ENCODE data around the gene MOB4. TPM values are rescaled to one million over a fixed set of nuclear protein-coding genes. Genes with fewer than 3 reads are reported as not detected.

The MOB4 gene
- total RNA-seq, 1 experiment from 2014 or later = 28.3 TPM

DNA sequence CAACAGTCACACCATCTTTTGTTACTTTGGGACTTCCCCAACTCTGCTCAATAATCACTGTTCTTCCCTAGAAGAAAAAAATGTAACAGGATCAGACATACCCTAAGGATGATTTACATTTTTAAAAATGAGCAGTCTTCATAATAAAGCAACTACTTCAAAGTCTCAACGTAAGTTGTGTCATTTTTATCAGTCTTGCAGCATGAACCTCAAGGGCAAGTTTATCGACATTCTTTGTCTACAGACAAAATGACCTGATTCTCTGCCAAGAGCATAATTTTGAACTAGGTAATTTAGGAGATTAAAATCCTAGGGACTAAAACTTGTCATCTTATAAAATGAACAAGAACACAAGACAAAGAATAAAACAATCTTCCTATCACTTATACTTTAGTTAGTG is 18.5 kb upstream of the MOB4 start:
- Mint-ChIP-seq H3K4me3 (ENCODE audit: low read depth, unreplicated experiment) (peak overlapping the region; percentile 84), H3K36me3 (ENCODE audit: insufficient read depth, unreplicated experiment) (peaks cover 97% of the 10 kb centered on the region), H3K4me1 (ENCODE audit: low read depth, unreplicated experiment) (peaks cover 13% of the 10 kb centered on the region), H3K27ac (ENCODE audit: unreplicated experiment) (peak overlapping the region; percentile 95), H3K9me3 (ENCODE audit: low read depth, unreplicated experiment) (no peaks in the 10 kb centered on the region), H3K27me3 (ENCODE audit: unreplicated experiment) (no peaks in the 10 kb centered on the region)
- no peak for DNase-seq
- CTCF ChIA-PET = no interaction called here
- intact Hi-C loops (cut with micrococcal nuclease; ENCODE audit: unreplicated experiment) = loop anchor here (5.0 kb wide), 1 partner anchor 210 kb away; the partner anchor contains the start of gene MARS2
- no peak for TF ChIP-seq CTCF (IDR thresholded peaks at IDR 0.05; ENCODE audit: unreplicated experiment)
- BruUV-seq (replicated peaks) = no TSS peak

DNA sequence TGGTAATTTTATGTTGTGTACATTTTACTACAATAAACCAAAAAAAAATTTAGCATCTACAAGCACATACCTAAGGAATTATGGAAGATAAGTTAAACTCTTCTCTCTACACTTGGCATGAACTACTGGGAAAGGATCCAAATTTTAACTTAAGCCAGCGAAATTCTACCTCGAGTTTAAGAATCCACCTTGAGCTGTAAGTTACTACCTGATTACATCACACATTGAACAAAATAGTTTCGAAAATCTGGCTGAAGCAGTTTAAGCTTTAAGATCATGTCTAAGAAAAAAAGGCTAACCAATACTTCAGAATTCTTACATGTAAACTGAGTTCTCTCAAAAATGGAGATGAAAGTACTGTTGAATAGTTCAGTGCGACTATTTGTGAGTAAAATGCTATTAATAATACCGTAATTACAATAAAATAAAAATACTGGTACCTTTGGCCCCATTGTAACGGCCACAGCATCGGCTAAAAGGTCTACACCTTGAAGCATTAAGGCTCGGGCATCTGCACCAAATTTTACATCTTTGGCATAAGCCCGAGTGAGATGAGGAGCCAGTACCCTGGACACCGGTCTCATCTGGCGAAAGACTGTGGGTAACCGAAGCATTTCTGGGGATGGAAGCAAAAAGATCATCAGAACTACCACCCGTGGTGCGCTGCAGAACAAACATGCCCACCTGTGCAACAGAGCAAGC is 17.5 kb upstream of the MOB4 start:
- Mint-ChIP-seq H3K4me3 (ENCODE audit: low read depth, unreplicated experiment) (peak overlapping the region; percentile 84), H3K27ac (ENCODE audit: unreplicated experiment) (peak overlapping the region; percentile 95), H3K9me3 (ENCODE audit: low read depth, unreplicated experiment) (no peaks in the 10 kb centered on the region), H3K27me3 (ENCODE audit: unreplicated experiment) (no peaks in the 10 kb centered on the region), H3K36me3 (ENCODE audit: insufficient read depth, unreplicated experiment) (peaks cover 100% of the 10 kb centered on the region), H3K4me1 (ENCODE audit: low read depth, unreplicated experiment) (peaks cover 16% of the 10 kb centered on the region)
- TSS peak; percentile 38 for BruUV-seq (replicated peaks)
- DNase-seq = no peak
- intact Hi-C loops (cut with micrococcal nuclease; ENCODE audit: unreplicated experiment) = loop anchor here (5.0 kb wide), 1 partner anchor 209 kb away; the partner anchor contains the start of gene MARS2
- CTCF ChIA-PET = no interaction called here
- TF ChIP-seq CTCF (IDR thresholded peaks at IDR 0.05; ENCODE audit: unreplicated experiment) = no peak

GRCh38 chr2:197498937-197499593 is 16.8 kb upstream of the MOB4 start:
- H3K4me1 Mint-ChIP-seq (ENCODE audit: low read depth, unreplicated experiment) = peaks cover 18% of the 10 kb centered on the region
- intact Hi-C loops (cut with micrococcal nuclease; ENCODE audit: unreplicated experiment) = loop anchor here (5.0 kb wide), 1 partner anchor 208 kb away; the partner anchor contains the start of gene MARS2
- H3K27me3 Mint-ChIP-seq (ENCODE audit: unreplicated experiment) = no peaks in the 10 kb centered on the region
- no peak for TF ChIP-seq CTCF (IDR thresholded peaks at IDR 0.05; ENCODE audit: unreplicated experiment)
- H3K27ac Mint-ChIP-seq (ENCODE audit: unreplicated experiment) = peak overlapping the region; percentile 95
- no TSS peak for BruUV-seq (replicated peaks)
- H3K36me3 Mint-ChIP-seq (ENCODE audit: insufficient read depth, unreplicated experiment) = peaks cover 100% of the 10 kb centered on the region
- H3K9me3 Mint-ChIP-seq (ENCODE audit: low read depth, unreplicated experiment) = no peaks in the 10 kb centered on the region
- CTCF ChIA-PET = interaction anchor here (0.8 to 1.2 kb wide), 3 partner anchors 17 to 64 kb away, joined by 3 to 8 read pairs (median 7); partner anchors contain the start of genes COQ10B, MOB4 and SF3B1
- H3K4me3 Mint-ChIP-seq (ENCODE audit: low read depth, unreplicated experiment) = peak overlapping the region; percentile 84
- DNase-seq = peak; percentile 36

- no peaks in the 10 kb centered on the region for H3K9me3 Mint-ChIP-seq (ENCODE audit: low read depth, unreplicated experiment)
- CTCF ChIA-PET = interaction anchor here (0.7 to 1.3 kb wide), 8 partner anchors 13 to 282 kb away, joined by 3 to 12 read pairs (median 3); partner anchors contain the start of genes COQ10B, MARS2, MOB4 and SF3B1
- TF ChIP-seq CTCF (IDR thresholded peaks at IDR 0.05; ENCODE audit: unreplicated experiment) = no peak
- H3K36me3 Mint-ChIP-seq (ENCODE audit: insufficient read depth, unreplicated experiment) = peaks cover 100% of the 10 kb centered on the region
- BruUV-seq (replicated peaks) = no TSS peak
- peak within 1 kb of the TSS; percentile 84 for H3K4me3 Mint-ChIP-seq (ENCODE audit: low read depth, unreplicated experiment)
- DNase-seq = peak; percentile 98
- H3K4me1 Mint-ChIP-seq (ENCODE audit: low read depth, unreplicated experiment) = peaks cover 17% of the 10 kb centered on the region
- intact Hi-C loops (cut with micrococcal nuclease; ENCODE audit: unreplicated experiment) = loop anchor here (1.0 to 5.0 kb wide), 2 partner anchors 207 to 279 kb away; partner anchors contain the start of gene MARS2
- no peaks in the 10 kb centered on the region for H3K27me3 Mint-ChIP-seq (ENCODE audit: unreplicated experiment)
- peak within 1 kb of the TSS; percentile 95 for H3K27ac Mint-ChIP-seq (ENCODE audit: unreplicated experiment)
These were observed 16.0 kb upstream of the MOB4 start, which contains the start of the genes HSPD1 and HSPE1 for GRCh38 chr2:197499594-197500502. TSS of gene HSPD1 (minus strand) at chr2:197499840. CDS start at chr2:197498848, 992 bp downstream. TSS of gene HSPE1 (plus strand) at chr2:197500379. CDS start at chr2:197500437, 58 bp downstream.
